Measurements from ENCODE around the gene LCN15. TPM values are rescaled to one million over a fixed set of nuclear protein-coding genes. Genes with fewer than 3 reads are reported as not detected.

The LCN15 gene
- total and polyA plus RNA-seq, 2 of the 13 experiments (the other 11 are each of a cell fraction or from before 2014, with no cell fraction given): 1.3 to 53.7 TPM

- no peaks in the 10 kb centered on the region for H4K20me1 ChIP-seq (ENCODE audit: insufficient read depth, low read length)
- H3K4me2 ChIP-seq (ENCODE audit: low read depth, low read length): peak within 1 kb of the TSS; percentile 58
- CTCF ChIA-PET (ENCODE audit: low intra/inter-chr PET ratio, low total read pairs): no interaction called here
- peaks cover 23 to 88% of the 10 kb centered on the region in 2 experiments for H3K27me3 ChIP-seq (ENCODE audit: control insufficient read depth in 1 of 2, insufficient read depth in 2 of 2, low read length in 2 of 2)
- H3K4me1 ChIP-seq (ENCODE audit: insufficient read depth, low read length): peaks cover 25% of the 10 kb centered on the region
- in situ Hi-C loops (cut with HindIII; ENCODE audit: extremely low pct_ligation_motif_present, low pct_unique_long_range_greater_than_20kb) (no loop called here), intact Hi-C loops (cut with micrococcal nuclease; ENCODE audit: unreplicated experiment) (no loop called here)
- H3K36me3 ChIP-seq (replicated peaks in 1 of 2; ENCODE audit: control insufficient read depth in 1 of 2, insufficient read depth in 2 of 2, low read length in 2 of 2): no peaks in the 10 kb centered on the region
- no peak within 1 kb of the TSS for H3K27ac ChIP-seq (ENCODE audit: extremely low read length, insufficient read depth, low read length)
- FAIRE-seq (no peak), DNase-seq (ENCODE audit: low spot score) (peak; percentile 49), ATAC-seq (peak; percentile 69)
- H3K9me3 ChIP-seq (ENCODE audit: low read length): no peaks in the 10 kb centered on the region
- peak within 1 kb of the TSS in 2 of 3 experiments; percentile 6 to 53; a peak in 3 of 6 replicates for H3K4me3 ChIP-seq (replicated peaks in 1 of 3; ENCODE audit: insufficient read depth in 1 of 3, low read depth in 2 of 3, low read length in 3 of 3)
- BruUV-seq (replicated peaks): no TSS peak
- POLR2A ChIA-PET: interaction anchor here (0.5 to 5.2 kb wide), 2 partner anchors 14 to 21 kb away, joined by 3 to 27 read pairs; no protein-coding TSS in a partner anchor
- 0% methylated on average over 1 of the region's 25 CpGs for WGBS (ENCODE audit: low lambda C conversion rate)
- no peak within 1 kb of the TSS for H3K9ac ChIP-seq (ENCODE audit: insufficient read depth, low read depth, low read length)
- no peaks in the 10 kb centered on the region for H3K79me2 ChIP-seq (ENCODE audit: insufficient read depth, low read length)
- no peak within 1 kb of the TSS for H2AFZ ChIP-seq (ENCODE audit: low read length)
- TF ChIP-seq ZFP82 (CRISPR knock-in tag; IDR thresholded peaks at IDR 0.05; ENCODE audit: borderline replicate concordance) (no peak), NR2F6 (IDR thresholded peaks at IDR 0.05) (no peak), NR2F6 (CRISPR knock-in tag; IDR thresholded peaks at IDR 0.05) (peak; percentile 25; the same call in 1 of the 2 replicates), ZMYM2 (CRISPR knock-in tag; IDR thresholded peaks at IDR 0.05) (no peak), PATZ1 (CRISPR knock-in tag; IDR thresholded peaks at IDR 0.05) (peak; percentile 61), MAFK (conservative IDR thresholded peaks at IDR 0.05 in 1 of 2, IDR thresholded peaks at IDR 0.05 in 1 of 2; ENCODE audit: low read length in 2 of 2) (no peak), SAP130 (CRISPR knock-in tag; IDR thresholded peaks at IDR 0.05; ENCODE audit: low read depth) (peak; percentile 38; the same call in 1 of the 2 replicates), ZNF552 (CRISPR knock-in tag; IDR thresholded peaks at IDR 0.05; ENCODE audit: borderline replicate concordance) (no peak), MTA3 (CRISPR knock-in tag; IDR thresholded peaks at IDR 0.05) (no peak), ZXDC (CRISPR knock-in tag; IDR thresholded peaks at IDR 0.05) (no peak), ZBTB44 (CRISPR knock-in tag; IDR thresholded peaks at IDR 0.05) (no peak), ZNF660 (CRISPR knock-in tag; IDR thresholded peaks at IDR 0.05; ENCODE audit: borderline replicate concordance, low read depth) (no peak), AHR (CRISPR knock-in tag; IDR thresholded peaks at IDR 0.05) (no peak)
- TF ChIP-seq, protein P1, sequence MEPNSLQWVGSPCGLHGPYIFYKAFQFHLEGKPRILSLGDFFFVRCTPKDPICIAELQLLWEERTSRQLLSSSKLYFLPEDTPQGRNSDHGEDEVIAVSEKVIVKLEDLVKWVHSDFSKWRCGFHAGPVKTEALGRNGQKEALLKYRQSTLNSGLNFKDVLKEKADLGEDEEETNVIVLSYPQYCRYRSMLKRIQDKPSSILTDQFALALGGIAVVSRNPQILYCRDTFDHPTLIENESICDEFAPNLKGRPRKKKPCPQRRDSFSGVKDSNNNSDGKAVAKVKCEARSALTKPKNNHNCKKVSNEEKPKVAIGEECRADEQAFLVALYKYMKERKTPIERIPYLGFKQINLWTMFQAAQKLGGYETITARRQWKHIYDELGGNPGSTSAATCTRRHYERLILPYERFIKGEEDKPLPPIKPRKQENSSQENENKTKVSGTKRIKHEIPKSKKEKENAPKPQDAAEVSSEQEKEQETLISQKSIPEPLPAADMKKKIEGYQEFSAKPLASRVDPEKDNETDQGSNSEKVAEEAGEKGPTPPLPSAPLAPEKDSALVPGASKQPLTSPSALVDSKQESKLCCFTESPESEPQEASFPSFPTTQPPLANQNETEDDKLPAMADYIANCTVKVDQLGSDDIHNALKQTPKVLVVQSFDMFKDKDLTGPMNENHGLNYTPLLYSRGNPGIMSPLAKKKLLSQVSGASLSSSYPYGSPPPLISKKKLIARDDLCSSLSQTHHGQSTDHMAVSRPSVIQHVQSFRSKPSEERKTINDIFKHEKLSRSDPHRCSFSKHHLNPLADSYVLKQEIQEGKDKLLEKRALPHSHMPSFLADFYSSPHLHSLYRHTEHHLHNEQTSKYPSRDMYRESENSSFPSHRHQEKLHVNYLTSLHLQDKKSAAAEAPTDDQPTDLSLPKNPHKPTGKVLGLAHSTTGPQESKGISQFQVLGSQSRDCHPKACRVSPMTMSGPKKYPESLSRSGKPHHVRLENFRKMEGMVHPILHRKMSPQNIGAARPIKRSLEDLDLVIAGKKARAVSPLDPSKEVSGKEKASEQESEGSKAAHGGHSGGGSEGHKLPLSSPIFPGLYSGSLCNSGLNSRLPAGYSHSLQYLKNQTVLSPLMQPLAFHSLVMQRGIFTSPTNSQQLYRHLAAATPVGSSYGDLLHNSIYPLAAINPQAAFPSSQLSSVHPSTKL (CRISPR knock-in tag; IDR thresholded peaks at IDR 0.05): no peak
Measured at GRCh38 chr9:136742591-136743391, 21.5 kb downstream of the LCN15 start, which contains the start of gene LCN10. TSS of gene LCN10 (minus strand) at chr9:136742940. CDS start at chr9:136742903, 37 bp downstream.
